Measurements from ENCODE around the gene LHX3. TPM values are rescaled to one million over a fixed set of nuclear protein-coding genes. Genes with fewer than 3 reads are reported as not detected.

The LHX3 gene
- total RNA-seq, 1 experiment from 2014 or later, result 0.22 TPM

- CTCF ChIA-PET, result no interaction called here
- H3K27ac ChIP-seq, result no peak overlapping the region
- no peak for DNase-seq
- H3K9me2 ChIP-seq (ENCODE audit: insufficient read depth), result no peaks in the 10 kb centered on the region
- peaks cover 5% of the 10 kb centered on the region; the same call in 1 of the 2 replicates for H3K36me3 ChIP-seq (ENCODE audit: low read depth)
- H3K9me3 ChIP-seq (ENCODE audit: insufficient read depth, low read depth), result no peaks in the 10 kb centered on the region
- TF ChIP-seq EZH2 (IDR thresholded peaks at IDR 0.05; ENCODE audit: low read depth), result no peak
- TF ChIP-seq, protein P1, sequence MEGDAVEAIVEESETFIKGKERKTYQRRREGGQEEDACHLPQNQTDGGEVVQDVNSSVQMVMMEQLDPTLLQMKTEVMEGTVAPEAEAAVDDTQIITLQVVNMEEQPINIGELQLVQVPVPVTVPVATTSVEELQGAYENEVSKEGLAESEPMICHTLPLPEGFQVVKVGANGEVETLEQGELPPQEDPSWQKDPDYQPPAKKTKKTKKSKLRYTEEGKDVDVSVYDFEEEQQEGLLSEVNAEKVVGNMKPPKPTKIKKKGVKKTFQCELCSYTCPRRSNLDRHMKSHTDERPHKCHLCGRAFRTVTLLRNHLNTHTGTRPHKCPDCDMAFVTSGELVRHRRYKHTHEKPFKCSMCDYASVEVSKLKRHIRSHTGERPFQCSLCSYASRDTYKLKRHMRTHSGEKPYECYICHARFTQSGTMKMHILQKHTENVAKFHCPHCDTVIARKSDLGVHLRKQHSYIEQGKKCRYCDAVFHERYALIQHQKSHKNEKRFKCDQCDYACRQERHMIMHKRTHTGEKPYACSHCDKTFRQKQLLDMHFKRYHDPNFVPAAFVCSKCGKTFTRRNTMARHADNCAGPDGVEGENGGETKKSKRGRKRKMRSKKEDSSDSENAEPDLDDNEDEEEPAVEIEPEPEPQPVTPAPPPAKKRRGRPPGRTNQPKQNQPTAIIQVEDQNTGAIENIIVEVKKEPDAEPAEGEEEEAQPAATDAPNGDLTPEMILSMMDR (conservative IDR thresholded peaks at IDR 0.05), result no peak
- H2AFZ ChIP-seq, result no peak overlapping the region
- H3K4me1 ChIP-seq (replicated peaks; ENCODE audit: insufficient read depth), result peaks cover 29% of the 10 kb centered on the region
- intact Hi-C loops (cut with micrococcal nuclease; ENCODE audit: unreplicated experiment), result no loop called here
- no peaks in the 10 kb centered on the region for H3K27me3 ChIP-seq (ENCODE audit: insufficient read depth, low read depth)
- peaks cover 36% of the 10 kb centered on the region for H4K20me1 ChIP-seq (ENCODE audit: insufficient read depth)
- H3F3A ChIP-seq (ENCODE audit: insufficient read depth, low read depth), result peaks cover 30% of the 10 kb centered on the region
- H3K4me2 ChIP-seq, result no peak overlapping the region
- H3K4me3 ChIP-seq, result no peak overlapping the region
- POLR2A ChIA-PET (ENCODE audit: unreplicated experiment), result no interaction called here
- H3K79me2 ChIP-seq (ENCODE audit: low read depth), result peaks cover 37% of the 10 kb centered on the region
- BruUV-seq (replicated peaks), result no TSS peak
These were observed 26.8 kb upstream of the LHX3 start for GRCh38 chr9:136231478-136232297.

DNA sequence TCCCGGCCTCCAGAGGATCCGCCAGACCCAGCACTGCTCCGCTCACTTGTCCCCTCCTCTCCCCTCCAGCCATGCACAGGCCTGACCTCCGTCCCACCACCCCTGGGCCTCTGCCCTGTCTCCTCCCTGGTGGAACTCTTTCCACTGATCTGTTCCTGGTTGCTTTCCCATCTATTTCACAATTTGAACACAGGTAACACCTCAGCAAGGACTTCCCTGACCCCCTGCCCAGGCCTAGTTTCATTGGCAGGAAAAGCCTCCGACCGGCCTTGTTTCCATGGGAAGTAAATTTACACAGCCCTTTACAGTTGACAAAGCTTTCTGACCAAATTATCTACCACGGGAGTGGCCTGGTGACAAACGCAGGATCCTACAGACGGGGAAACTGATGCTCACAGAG, 25.8 kb upstream of the LHX3 start:
- POLR2A ChIA-PET (ENCODE audit: unreplicated experiment), result no interaction called here
- Histone ChIP-seq H4K20me1 (ENCODE audit: insufficient read depth) (peaks cover 42% of the 10 kb centered on the region), H3K4me3 (no peak overlapping the region), H3K9me2 (ENCODE audit: insufficient read depth) (no peaks in the 10 kb centered on the region), H3K9me3 (ENCODE audit: insufficient read depth, low read depth) (no peaks in the 10 kb centered on the region), H3K4me1 (replicated peaks; ENCODE audit: insufficient read depth) (peaks cover 29% of the 10 kb centered on the region), H3K27ac (no peak overlapping the region), H3F3A (ENCODE audit: insufficient read depth, low read depth) (peaks cover 30% of the 10 kb centered on the region), H3K36me3 (ENCODE audit: low read depth) (peaks cover 7% of the 10 kb centered on the region; the same call in 1 of the 2 replicates), H3K27me3 (ENCODE audit: insufficient read depth, low read depth) (no peaks in the 10 kb centered on the region), H2AFZ (no peak overlapping the region), H3K79me2 (ENCODE audit: low read depth) (peaks cover 46% of the 10 kb centered on the region), H3K4me2 (no peak overlapping the region)
- intact Hi-C loops (cut with micrococcal nuclease; ENCODE audit: unreplicated experiment), result no loop called here
- CTCF ChIA-PET, result no interaction called here
- no peak for DNase-seq
- BruUV-seq (replicated peaks), result no TSS peak
- TF ChIP-seq EZH2 (IDR thresholded peaks at IDR 0.05; ENCODE audit: low read depth), result no peak
- TF ChIP-seq, protein P1 (conservative IDR thresholded peaks at IDR 0.05), result no peak

- TF ChIP-seq EZH2 (IDR thresholded peaks at IDR 0.05; ENCODE audit: low read depth), result no peak
- TF ChIP-seq, protein P1 (conservative IDR thresholded peaks at IDR 0.05), result no peak
- peaks cover 29% of the 10 kb centered on the region for H3K4me1 ChIP-seq (replicated peaks; ENCODE audit: insufficient read depth)
- no peaks in the 10 kb centered on the region for H3K27me3 ChIP-seq (ENCODE audit: insufficient read depth, low read depth)
- intact Hi-C loops (cut with micrococcal nuclease; ENCODE audit: unreplicated experiment), result no loop called here
- H2AFZ ChIP-seq, result no peak overlapping the region
- H3F3A ChIP-seq (ENCODE audit: insufficient read depth, low read depth), result peaks cover 30% of the 10 kb centered on the region
- no peak overlapping the region for H3K4me2 ChIP-seq
- BruUV-seq (replicated peaks), result no TSS peak
- no peaks in the 10 kb centered on the region for H3K9me2 ChIP-seq (ENCODE audit: insufficient read depth)
- no peak for DNase-seq
- no peak overlapping the region for H3K4me3 ChIP-seq
- ChIA-PET CTCF (no interaction called here), POLR2A (ENCODE audit: unreplicated experiment) (no interaction called here)
- H4K20me1 ChIP-seq (ENCODE audit: insufficient read depth), result peaks cover 42% of the 10 kb centered on the region
- no peaks in the 10 kb centered on the region for H3K9me3 ChIP-seq (ENCODE audit: insufficient read depth, low read depth)
- H3K36me3 ChIP-seq (ENCODE audit: low read depth), result peaks cover 8% of the 10 kb centered on the region; the same call in 1 of the 2 replicates
- H3K79me2 ChIP-seq (ENCODE audit: low read depth), result peaks cover 50% of the 10 kb centered on the region
- no peak overlapping the region for H3K27ac ChIP-seq
These were observed 25.4 kb upstream of the LHX3 start for GRCh38 chr9:136230365-136230764.

Data from PC-9 (cell line).